Measurements from ENCODE around the gene ZDHHC7. TPM values are rescaled to one million over a fixed set of nuclear protein-coding genes. Genes with fewer than 3 reads are reported as not detected.

The ZDHHC7 gene
- total RNA-seq, 1 donor from 2014 or later, result 37.3 TPM

- H3K4me1 ChIP-seq, result peaks cover 10% of the 10 kb centered on the region
- TF ChIP-seq POLR2AphosphoS5 (IDR thresholded peaks at IDR 0.05; ENCODE audit: insufficient read depth in 1 of 2, low read depth in 1 of 2) (no peak), CTCF (IDR thresholded peaks at IDR 0.05) (no peak)
- H3K36me3 ChIP-seq, result no peaks in the 10 kb centered on the region
- H3K27me3 ChIP-seq, result no peaks in the 10 kb centered on the region
- no peak overlapping the region for H3K27ac ChIP-seq
- intact Hi-C loops (cut with DNase I), result no loop called here
- H3K9me3 ChIP-seq, result no peaks in the 10 kb centered on the region
- no peak overlapping the region for H3K4me3 ChIP-seq
- DNase-seq (ENCODE audit: extremely low spot score in 2 of 2), result no peak
These were observed 33.7 kb upstream of the ZDHHC7 start for GRCh38 chr16:85045077-85045476.

GRCh38 chr16:85042606-85043005 is 31.3 kb upstream of the ZDHHC7 start:
- TF ChIP-seq CTCF (IDR thresholded peaks at IDR 0.05), result no peak
- TF ChIP-seq POLR2A (IDR thresholded peaks at IDR 0.05), result no peak
- no peak for TF ChIP-seq POLR2AphosphoS5 (IDR thresholded peaks at IDR 0.05; ENCODE audit: insufficient read depth in 1 of 2, low read depth in 1 of 2)
- Histone ChIP-seq H3K27ac (no peak overlapping the region), H3K4me1 (peaks cover 1% of the 10 kb centered on the region), H3K27me3 (no peaks in the 10 kb centered on the region), H3K4me3 (no peak overlapping the region), H3K9me3 (no peaks in the 10 kb centered on the region), H3K36me3 (no peaks in the 10 kb centered on the region)
- intact Hi-C loops (cut with DNase I), result no loop called here
- DNase-seq (ENCODE audit: extremely low spot score in 2 of 2), result no peak

GRCh38 chr16:85042167-85042526 is 30.8 kb upstream of the ZDHHC7 start:
- no peak overlapping the region for H3K27ac ChIP-seq
- no peak for DNase-seq (ENCODE audit: extremely low spot score in 2 of 2)
- intact Hi-C loops (cut with DNase I), result no loop called here
- peaks cover 6% of the 10 kb centered on the region for H3K4me1 ChIP-seq
- TF ChIP-seq POLR2A (IDR thresholded peaks at IDR 0.05), result no peak
- no peaks in the 10 kb centered on the region for H3K36me3 ChIP-seq
- H3K9me3 ChIP-seq, result no peaks in the 10 kb centered on the region
- H3K4me3 ChIP-seq, result no peak overlapping the region
- no peaks in the 10 kb centered on the region for H3K27me3 ChIP-seq

- H3K36me3 ChIP-seq, result no peaks in the 10 kb centered on the region
- peaks cover 12% of the 10 kb centered on the region for H3K4me1 ChIP-seq
- no peak overlapping the region for H3K4me3 ChIP-seq
- TF ChIP-seq CTCF (IDR thresholded peaks at IDR 0.05) (no peak), POLR2AphosphoS5 (IDR thresholded peaks at IDR 0.05; ENCODE audit: insufficient read depth in 1 of 2, low read depth in 1 of 2) (no peak), POLR2A (IDR thresholded peaks at IDR 0.05) (no peak)
- intact Hi-C loops (cut with DNase I), result no loop called here
- no peak overlapping the region for H3K27ac ChIP-seq
- no peaks in the 10 kb centered on the region for H3K27me3 ChIP-seq
- DNase-seq (ENCODE audit: extremely low spot score in 2 of 2), result no peak
- no peaks in the 10 kb centered on the region for H3K9me3 ChIP-seq
These were observed 30.2 kb upstream of the ZDHHC7 start for GRCh38 chr16:85041219-85042166.

- DNase-seq (ENCODE audit: extremely low spot score in 2 of 2), result no peak
- Histone ChIP-seq H3K4me3 (no peak overlapping the region), H3K4me1 (peaks cover 17% of the 10 kb centered on the region), H3K27me3 (no peaks in the 10 kb centered on the region), H3K27ac (no peak overlapping the region), H3K9me3 (no peaks in the 10 kb centered on the region), H3K36me3 (no peaks in the 10 kb centered on the region)
- intact Hi-C loops (cut with DNase I), result no loop called here
- no peak for TF ChIP-seq POLR2AphosphoS5 (IDR thresholded peaks at IDR 0.05; ENCODE audit: insufficient read depth in 1 of 2, low read depth in 1 of 2)
- no peak for TF ChIP-seq POLR2A (IDR thresholded peaks at IDR 0.05)
- TF ChIP-seq CTCF (IDR thresholded peaks at IDR 0.05), result no peak
These were observed 29.4 kb upstream of the ZDHHC7 start for GRCh38 chr16:85040685-85041084.

Data from vagina (tissue), 2 donors.